ENCODE measurements around the gene CLCA2. TPM values are rescaled to one million over a fixed set of nuclear protein-coding genes. Genes with fewer than 3 reads are reported as not detected.
A peak's percentile ranks its signal among the peaks of the same experiment; 100 is the strongest.
"Not testable (repeated sequence)": the region's sequence is repeated elsewhere in the genome, so short reads cannot be mapped to it uniquely, and the experiment has no call there.

The CLCA2 gene
- total RNA-seq, 1 donor: 0.43 TPM

GRCh38 chr1:86498281-86498680, 74.3 kb downstream of the CLCA2 start:
- H3K4me3 ChIP-seq (ENCODE audit: low read depth, low read length): no peak overlapping the region
- TF ChIP-seq, protein P1, sequence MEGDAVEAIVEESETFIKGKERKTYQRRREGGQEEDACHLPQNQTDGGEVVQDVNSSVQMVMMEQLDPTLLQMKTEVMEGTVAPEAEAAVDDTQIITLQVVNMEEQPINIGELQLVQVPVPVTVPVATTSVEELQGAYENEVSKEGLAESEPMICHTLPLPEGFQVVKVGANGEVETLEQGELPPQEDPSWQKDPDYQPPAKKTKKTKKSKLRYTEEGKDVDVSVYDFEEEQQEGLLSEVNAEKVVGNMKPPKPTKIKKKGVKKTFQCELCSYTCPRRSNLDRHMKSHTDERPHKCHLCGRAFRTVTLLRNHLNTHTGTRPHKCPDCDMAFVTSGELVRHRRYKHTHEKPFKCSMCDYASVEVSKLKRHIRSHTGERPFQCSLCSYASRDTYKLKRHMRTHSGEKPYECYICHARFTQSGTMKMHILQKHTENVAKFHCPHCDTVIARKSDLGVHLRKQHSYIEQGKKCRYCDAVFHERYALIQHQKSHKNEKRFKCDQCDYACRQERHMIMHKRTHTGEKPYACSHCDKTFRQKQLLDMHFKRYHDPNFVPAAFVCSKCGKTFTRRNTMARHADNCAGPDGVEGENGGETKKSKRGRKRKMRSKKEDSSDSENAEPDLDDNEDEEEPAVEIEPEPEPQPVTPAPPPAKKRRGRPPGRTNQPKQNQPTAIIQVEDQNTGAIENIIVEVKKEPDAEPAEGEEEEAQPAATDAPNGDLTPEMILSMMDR (IDR thresholded peaks at IDR 0.05; ENCODE audit: insufficient read depth, low read depth, low read length): no peak
- no peak for DNase-seq (ENCODE audit: low read depth)

- H3K4me3 ChIP-seq (ENCODE audit: low read depth, low read length): no peak overlapping the region
- peak; percentile 39 for DNase-seq (ENCODE audit: low read depth)
- TF ChIP-seq, protein P1 (IDR thresholded peaks at IDR 0.05; ENCODE audit: insufficient read depth, low read depth, low read length): peak; percentile 88
Measured at GRCh38 chr1:86499987-86500593, 76.1 kb downstream of the CLCA2 start.

DNA sequence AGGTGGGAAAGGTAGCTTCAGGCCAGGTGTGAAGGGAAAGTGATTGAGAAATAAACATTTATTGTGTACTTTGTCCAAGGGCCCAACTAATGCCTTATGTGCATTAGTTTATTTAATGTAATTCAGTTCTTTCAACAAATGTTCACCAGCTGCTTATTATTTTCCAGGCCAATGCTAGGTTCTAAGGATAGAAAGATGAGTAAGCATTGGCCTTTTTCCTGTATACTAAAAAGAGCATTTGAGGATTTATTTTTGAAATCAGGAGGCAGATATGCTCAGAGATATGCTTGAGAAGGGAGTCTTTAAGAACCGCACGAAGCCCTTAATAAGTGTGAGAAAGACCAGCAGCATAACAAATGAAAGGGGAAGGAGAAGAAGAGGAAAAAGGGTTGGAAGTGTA, 76.7 kb downstream of the CLCA2 start:
- TF ChIP-seq, protein P1 (IDR thresholded peaks at IDR 0.05; ENCODE audit: insufficient read depth, low read depth, low read length): no peak
- no peak for DNase-seq (ENCODE audit: low read depth)
- H3K4me3 ChIP-seq (ENCODE audit: low read depth, low read length): no peak overlapping the region

GRCh38 chr1:86502125-86502646, 78.2 kb downstream of the CLCA2 start:
- TF ChIP-seq, protein P1 (IDR thresholded peaks at IDR 0.05; ENCODE audit: insufficient read depth, low read depth, low read length): peak; percentile 35
- H3K4me3 ChIP-seq (ENCODE audit: low read depth, low read length); DNase-seq (ENCODE audit: low read depth): not testable (repeated sequence)

- TF ChIP-seq, protein P1 (IDR thresholded peaks at IDR 0.05; ENCODE audit: insufficient read depth, low read depth, low read length): no peak
- no peak for DNase-seq (ENCODE audit: low read depth)
- H3K4me3 ChIP-seq (ENCODE audit: low read depth, low read length): peak overlapping the region; percentile 42
Measured at GRCh38 chr1:86502721-86503405, 78.9 kb downstream of the CLCA2 start.

- peak overlapping the region; percentile 42 for H3K4me3 ChIP-seq (ENCODE audit: low read depth, low read length)
Measured at GRCh38 chr1:86503406-86504136, 79.6 kb downstream of the CLCA2 start.

More at GRCh38 chr1:86503406-86504136, 79.6 kb downstream of the CLCA2 start:
- TF ChIP-seq, protein P1 (IDR thresholded peaks at IDR 0.05; ENCODE audit: insufficient read depth, low read depth, low read length): no peak
- DNase-seq (ENCODE audit: low read depth): peak; percentile 58
